ENCODE results near the gene PTK6. TPM values are rescaled to one million over a fixed set of nuclear protein-coding genes. Genes with fewer than 3 reads are reported as not detected.
A peak's percentile ranks its signal among the peaks of the same experiment; 100 is the strongest.

Gene PTK6
- total and polyA plus RNA-seq, 2 of the 13 experiments (the other 11 are each of a cell fraction or from before 2014, with no cell fraction given), result 0.08 TPM; not detected in 1

- 0 out of 2 replicates have a peak, but pooled peaks have one; percentile 28 for TF ChIP-seq ZBED4 (CRISPR knock-in tag; IDR thresholded peaks at IDR 0.05; ENCODE audit: borderline replicate concordance)
- TF ChIP-seq KDM5B (CRISPR knock-in tag; IDR thresholded peaks at IDR 0.05; ENCODE audit: borderline replicate concordance), result peak; percentile 30; the same call in 1 of the 2 replicates
- TF ChIP-seq ZFP1 (CRISPR knock-in tag; IDR thresholded peaks at IDR 0.05), result no peak
- TF ChIP-seq KAT7 (CRISPR knock-in tag; IDR thresholded peaks at IDR 0.05; ENCODE audit: borderline replicate concordance), result peak; percentile 49; the same call in 1 of the 2 replicates
- peak; percentile 55; the same call in 1 of the 2 replicates for TF ChIP-seq ZNF580 (CRISPR knock-in tag; IDR thresholded peaks at IDR 0.05; ENCODE audit: borderline replicate concordance, low read depth)
- TF ChIP-seq ZNF770 (CRISPR knock-in tag; IDR thresholded peaks at IDR 0.05), result no peak
- 0 out of 2 replicates have a peak, but pooled peaks have one; percentile 35 for TF ChIP-seq IRF9 (CRISPR knock-in tag; IDR thresholded peaks at IDR 0.05; ENCODE audit: borderline replicate concordance)
- peak; percentile 56; the same call in 1 of the 2 replicates for TF ChIP-seq ARNT2 (CRISPR knock-in tag; IDR thresholded peaks at IDR 0.05; ENCODE audit: low read depth)
- TF ChIP-seq ZNF318 (CRISPR knock-in tag; IDR thresholded peaks at IDR 0.05), result peak; percentile 86; the same call in 1 of the 2 replicates
- TF ChIP-seq SMC3 (IDR thresholded peaks at IDR 0.05; ENCODE audit: low read length), result peak; percentile 95
Measured at GRCh38 chr20:63580796-63581461, 43.8 kb upstream of the PTK6 start (continued).

All from HepG2 (cell line).